HAP-1 (cell line): Measurements from ENCODE around the gene RDH13.

Source experiments
- DNase-seq, 2 experiments: peaks; one replicate each; pipeline ENCODE4 v3.0.0-alpha.2; 2016 to 2020; ENCODE audit warnings: low spot score in 2 of 2
- H3K27me3 ChIP-seq: fragments of 250-450 bp; sonication (Bioruptor Pico); 2 replicates; pipeline ENCODE4 v1.5.1; 2020; ENCODE audit warnings: low read depth, mild to moderate bottlenecking, moderate library complexity
- H3K36me3 ChIP-seq: fragments of 250-450 bp; sonication (Bioruptor Pico); replicated peaks from 2 replicates; pipeline ENCODE4 v1.5.1; 2020; ENCODE audit warnings: mild to moderate bottlenecking
- H3K4me1 ChIP-seq: fragments of 250-450 bp; sonication (Bioruptor Pico); 2 replicates; pipeline ENCODE4 v1.5.1; 2020; ENCODE audit warnings: mild to moderate bottlenecking
- H3K4me3 ChIP-seq: fragments of 250-450 bp; sonication (Bioruptor Pico); 2 replicates; pipeline ENCODE4 v1.5.1; 2020; ENCODE audit warnings: mild to moderate bottlenecking, moderate library complexity
- H3K9me3 ChIP-seq: fragments of 250-450 bp; sonication (Bioruptor Pico); 2 replicates; pipeline ENCODE4 v1.5.1; 2020; ENCODE audit warnings: mild to moderate bottlenecking, moderate library complexity
- in situ Hi-C: fragments of 300-500 bp; cut with MboI; formaldehyde crosslinking; loops from 3 replicates; pipeline ENCODE4 v1.14.3; 2020; ENCODE audit warnings: low sequenced_read_pairs, inconsistent platforms, mixed read lengths

The RDH13 gene

DNA sequence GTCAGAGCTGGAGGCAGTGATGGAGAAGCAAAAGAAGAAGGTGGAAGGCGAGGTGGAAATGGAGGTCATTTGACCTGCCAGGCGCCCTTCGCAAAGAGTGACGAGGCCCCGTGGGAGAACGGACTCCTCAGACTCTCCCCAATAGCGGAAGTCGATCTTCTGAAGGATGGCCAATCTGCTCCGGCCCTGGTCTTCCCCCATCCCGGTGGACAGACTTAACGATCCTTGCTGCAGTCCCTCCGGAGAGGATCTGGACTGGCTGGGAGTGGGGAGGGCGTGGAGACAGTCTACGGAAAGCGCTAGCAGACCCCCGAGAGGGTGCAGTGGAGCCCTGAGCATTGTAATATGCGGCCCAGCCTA lies 24.6 kb upstream of the RDH13 start:
- H3K4me3 ChIP-seq: no peak overlapping the region
- no peak for DNase-seq
- H3K27me3 ChIP-seq: no peaks in the 10 kb centered on the region
- in situ Hi-C loops: no loop called here
- peaks cover 8% of the 10 kb centered on the region; the same call in 1 of the 2 replicates for H3K36me3 ChIP-seq
- H3K9me3 ChIP-seq: no peaks in the 10 kb centered on the region
- no peaks in the 10 kb centered on the region for H3K4me1 ChIP-seq

DNA sequence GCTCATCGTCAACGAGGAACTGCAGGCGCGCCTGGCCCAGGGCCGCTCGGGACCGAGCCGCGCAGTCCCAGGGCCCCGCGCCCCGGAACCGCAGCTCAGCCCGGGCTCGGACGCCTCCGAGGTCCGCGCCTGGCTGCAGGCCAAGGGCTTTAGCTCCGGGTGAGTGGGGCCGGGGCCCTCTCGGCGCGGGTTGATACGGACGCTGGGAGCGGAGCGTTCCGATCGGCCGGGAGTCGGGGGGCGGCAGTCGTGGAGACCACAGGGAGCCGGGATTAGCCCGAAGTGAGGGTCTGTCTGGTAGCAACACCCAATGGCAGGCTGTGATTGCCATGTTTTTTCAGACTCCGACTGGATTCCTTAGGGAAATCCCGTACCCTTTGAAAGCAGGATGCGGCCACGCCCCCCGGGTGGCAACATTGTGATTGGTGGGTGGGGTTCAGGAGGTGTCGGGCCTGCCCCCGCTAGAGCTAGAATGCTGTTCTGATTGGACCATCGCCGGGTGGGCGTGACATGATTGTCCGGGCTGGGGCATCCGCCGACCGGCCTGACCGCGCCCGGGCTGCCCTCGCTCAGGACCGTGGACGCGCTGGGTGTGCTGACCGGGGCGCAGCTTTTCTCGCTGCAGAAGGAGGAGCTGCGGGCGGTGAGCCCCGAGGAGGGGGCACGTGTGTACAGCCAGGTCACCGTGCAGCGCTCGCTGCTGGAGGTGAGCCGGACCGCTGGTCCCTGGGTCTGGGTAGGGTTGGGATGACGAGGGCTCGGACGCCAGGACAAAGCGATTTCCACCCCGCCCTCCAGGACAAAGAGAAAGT lies 24.0 kb upstream of the RDH13 start:
- Histone ChIP-seq H3K36me3 (peaks cover 8% of the 10 kb centered on the region; the same call in 1 of the 2 replicates), H3K27me3 (no peaks in the 10 kb centered on the region; the same call in 1 of the 2 replicates), H3K4me3 (no peak overlapping the region), H3K9me3 (no peaks in the 10 kb centered on the region), H3K4me1 (no peaks in the 10 kb centered on the region; the same call in 1 of the 2 replicates)
- in situ Hi-C loops: no loop called here
- peak in 1 of 2 experiments; percentile 47 for DNase-seq

DNA sequence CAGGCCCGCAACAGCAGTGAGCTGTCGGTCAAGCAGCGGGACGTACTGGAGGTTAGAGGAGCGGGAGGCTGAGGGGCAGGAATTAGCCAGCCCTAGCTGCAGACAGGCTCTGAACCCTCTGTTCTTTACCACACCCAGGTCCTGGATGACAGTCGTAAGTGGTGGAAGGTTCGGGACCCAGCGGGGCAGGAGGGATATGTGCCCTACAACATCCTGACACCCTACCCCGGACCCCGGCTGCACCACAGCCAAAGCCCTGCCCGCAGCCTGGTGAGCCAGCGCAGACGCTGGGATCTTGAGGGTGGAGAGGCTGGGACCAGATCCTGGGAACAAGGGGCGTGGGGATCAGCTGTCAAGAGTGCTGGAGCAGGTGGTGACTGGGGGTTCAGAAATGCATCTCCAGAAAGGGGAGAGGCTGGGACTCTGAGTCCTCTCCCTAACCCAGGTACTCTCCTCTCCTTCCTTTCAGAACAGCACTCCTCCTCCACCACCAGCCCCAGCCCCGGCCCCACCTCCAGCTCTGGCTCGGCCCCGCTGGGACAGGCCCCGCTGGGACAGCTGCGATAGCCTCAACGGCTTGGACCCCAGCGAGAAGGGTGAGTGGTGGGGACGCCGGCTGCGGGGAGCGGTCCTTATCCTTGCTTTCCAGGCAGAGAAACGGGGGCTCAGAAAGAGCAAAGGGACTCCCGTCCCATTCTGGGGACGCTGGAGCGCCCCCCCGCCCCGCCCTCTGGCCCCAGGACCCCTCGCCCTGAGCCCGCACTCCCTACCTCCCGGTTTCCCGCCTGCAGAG lies 23.2 kb upstream of the RDH13 start:
- peaks cover 6% of the 10 kb centered on the region; the same call in 1 of the 2 replicates for H3K36me3 ChIP-seq
- DNase-seq: no peak
- H3K9me3 ChIP-seq: no peaks in the 10 kb centered on the region
- in situ Hi-C loops: no loop called here
- no peaks in the 10 kb centered on the region; the same call in 1 of the 2 replicates for H3K27me3 ChIP-seq
- H3K4me3 ChIP-seq: no peak overlapping the region
- H3K4me1 ChIP-seq: peaks cover 3% of the 10 kb centered on the region

DNA sequence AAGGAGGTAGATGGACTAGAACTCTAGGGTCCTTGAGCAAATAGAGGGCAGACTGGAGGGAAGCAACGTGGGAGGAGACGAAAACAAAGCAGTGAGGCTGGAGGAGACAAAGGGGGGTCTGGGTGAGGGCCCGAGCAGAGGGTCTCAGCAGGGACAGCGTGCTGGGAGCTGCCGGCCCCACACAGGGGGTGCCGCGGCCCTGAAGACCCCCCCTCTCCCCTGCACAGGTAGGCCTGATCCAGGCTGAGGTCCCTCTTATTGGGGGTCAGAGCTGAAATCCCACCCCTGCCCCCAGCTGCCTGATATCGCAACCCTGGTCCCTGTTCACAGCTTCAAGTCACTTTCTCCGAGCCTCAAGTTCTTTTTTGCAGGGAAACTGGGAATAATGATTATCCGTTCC lies 21.5 kb upstream of the RDH13 start:
- Histone ChIP-seq H3K27me3 (no peaks in the 10 kb centered on the region; the same call in 1 of the 2 replicates), H3K4me3 (no peak overlapping the region), H3K4me1 (peaks cover 14% of the 10 kb centered on the region), H3K9me3 (no peaks in the 10 kb centered on the region), H3K36me3 (no peaks in the 10 kb centered on the region; the same call in 1 of the 2 replicates)
- in situ Hi-C loops: no loop called here
- DNase-seq: no peak

DNA sequence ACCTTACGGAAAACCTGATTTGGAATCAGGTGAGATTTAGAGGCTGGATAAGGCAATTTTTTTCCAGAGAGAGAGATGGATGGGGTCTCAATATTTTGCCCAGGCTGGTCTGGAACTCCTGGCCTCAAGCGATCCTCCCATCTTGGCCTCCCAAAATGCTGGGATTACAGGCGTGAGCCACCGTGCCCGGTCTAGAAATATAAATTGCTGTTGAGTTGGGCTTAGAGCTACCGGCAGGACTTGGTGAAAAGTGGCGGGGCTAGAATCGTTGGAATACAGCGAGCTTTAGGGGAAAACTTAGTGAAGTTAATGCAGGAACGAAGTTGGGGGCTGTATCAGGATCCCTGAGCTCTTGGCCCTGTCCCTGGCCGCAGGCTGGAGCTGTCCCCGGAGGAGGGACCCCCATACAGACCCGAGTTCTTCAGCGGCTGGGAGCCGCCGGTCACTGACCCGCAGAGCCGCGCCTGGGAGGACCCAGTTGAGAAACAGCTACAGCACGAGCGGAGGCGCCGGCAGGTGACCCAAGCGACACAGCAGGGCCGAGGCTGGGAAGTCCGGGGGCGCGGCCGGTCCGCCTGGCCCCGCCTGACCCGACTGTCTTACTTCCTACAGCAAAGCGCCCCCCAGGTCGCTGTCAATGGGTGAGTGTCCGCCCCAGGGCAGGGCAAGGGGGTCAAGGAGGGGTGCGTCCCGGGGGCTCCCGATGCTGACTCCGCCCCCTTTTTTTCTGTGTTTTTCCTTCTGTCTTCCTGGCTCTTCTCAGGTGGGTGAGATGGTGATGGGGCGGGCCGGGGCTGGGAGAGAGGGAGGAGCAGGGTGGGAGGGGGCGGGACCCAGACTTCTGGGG lies 20.3 kb upstream of the RDH13 start:
- H3K4me1 ChIP-seq: peaks cover 14% of the 10 kb centered on the region

DNA sequence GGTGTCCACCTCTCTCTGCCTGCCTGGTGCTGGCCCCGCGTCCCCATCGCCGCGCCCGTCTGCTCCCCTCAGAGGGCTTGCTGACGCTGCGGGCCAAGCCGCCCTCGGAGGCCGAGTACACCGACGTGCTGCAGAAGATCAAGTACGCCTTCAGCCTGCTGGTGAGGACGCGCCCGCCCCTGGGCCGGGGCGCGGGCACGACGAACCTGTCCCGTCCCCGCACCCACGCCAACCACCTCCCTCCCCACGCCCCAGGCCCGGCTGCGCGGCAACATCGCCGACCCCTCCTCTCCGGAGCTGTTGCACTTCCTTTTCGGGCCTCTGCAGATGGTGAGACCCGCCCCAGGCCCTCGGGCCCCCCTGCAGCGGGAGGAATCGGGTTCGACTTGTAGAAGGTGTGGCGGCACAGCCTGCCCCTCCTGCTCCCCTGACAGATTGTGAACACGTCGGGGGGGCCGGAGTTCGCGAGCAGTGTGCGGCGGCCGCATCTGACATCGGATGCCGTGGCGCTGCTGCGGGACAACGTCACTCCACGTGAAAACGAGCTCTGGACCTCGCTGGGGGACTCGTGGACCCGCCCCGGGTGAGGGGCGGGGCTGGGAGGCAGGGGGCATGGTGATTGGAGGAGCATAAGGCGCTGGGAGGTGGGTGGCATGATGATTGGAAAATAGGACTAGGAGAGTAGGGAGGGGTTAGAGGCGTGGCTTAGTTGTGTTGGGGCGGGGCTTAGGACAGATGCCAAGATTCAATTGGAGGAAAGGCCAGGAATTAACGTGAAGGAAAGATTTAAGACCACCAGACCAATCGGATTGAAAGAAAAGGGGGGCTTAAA lies 19.3 kb upstream of the RDH13 start:
- H3K4me3 ChIP-seq: peak overlapping the region; percentile 49
- peak; percentile 23 to 88 for DNase-seq
- peaks cover 14% of the 10 kb centered on the region for H3K4me1 ChIP-seq
- in situ Hi-C loops: no loop called here
- H3K9me3 ChIP-seq: no peaks in the 10 kb centered on the region
- H3K27me3 ChIP-seq: no peaks in the 10 kb centered on the region; the same call in 1 of the 2 replicates
- no peaks in the 10 kb centered on the region for H3K36me3 ChIP-seq

More for the DNA sequence above, 20.3 kb upstream of the RDH13 start:
- no peak for DNase-seq
- H3K9me3 ChIP-seq: no peaks in the 10 kb centered on the region
- in situ Hi-C loops: no loop called here
- no peak overlapping the region for H3K4me3 ChIP-seq
- H3K36me3 ChIP-seq: no peaks in the 10 kb centered on the region; the same call in 1 of the 2 replicates
- no peaks in the 10 kb centered on the region; the same call in 1 of the 2 replicates for H3K27me3 ChIP-seq

DNA sequence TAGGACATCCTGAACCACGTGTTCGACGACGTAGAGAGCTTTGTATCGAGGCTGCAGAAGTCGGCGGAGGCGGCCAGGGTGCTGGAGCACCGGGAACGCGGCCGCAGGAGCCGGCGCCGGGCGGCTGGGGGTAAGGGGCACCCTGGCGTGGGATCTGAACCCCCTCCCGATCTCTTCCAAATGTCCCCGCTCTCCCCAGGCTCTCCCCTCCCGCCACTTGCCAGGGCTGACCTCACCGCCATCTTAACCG lies 18.7 kb upstream of the RDH13 start:
- in situ Hi-C loops: no loop called here
- Histone ChIP-seq H3K36me3 (no peaks in the 10 kb centered on the region), H3K4me1 (peaks cover 14% of the 10 kb centered on the region), H3K4me3 (peak overlapping the region; percentile 49), H3K27me3 (no peaks in the 10 kb centered on the region; the same call in 1 of the 2 replicates), H3K9me3 (no peaks in the 10 kb centered on the region)
- DNase-seq: no peak

DNA sequence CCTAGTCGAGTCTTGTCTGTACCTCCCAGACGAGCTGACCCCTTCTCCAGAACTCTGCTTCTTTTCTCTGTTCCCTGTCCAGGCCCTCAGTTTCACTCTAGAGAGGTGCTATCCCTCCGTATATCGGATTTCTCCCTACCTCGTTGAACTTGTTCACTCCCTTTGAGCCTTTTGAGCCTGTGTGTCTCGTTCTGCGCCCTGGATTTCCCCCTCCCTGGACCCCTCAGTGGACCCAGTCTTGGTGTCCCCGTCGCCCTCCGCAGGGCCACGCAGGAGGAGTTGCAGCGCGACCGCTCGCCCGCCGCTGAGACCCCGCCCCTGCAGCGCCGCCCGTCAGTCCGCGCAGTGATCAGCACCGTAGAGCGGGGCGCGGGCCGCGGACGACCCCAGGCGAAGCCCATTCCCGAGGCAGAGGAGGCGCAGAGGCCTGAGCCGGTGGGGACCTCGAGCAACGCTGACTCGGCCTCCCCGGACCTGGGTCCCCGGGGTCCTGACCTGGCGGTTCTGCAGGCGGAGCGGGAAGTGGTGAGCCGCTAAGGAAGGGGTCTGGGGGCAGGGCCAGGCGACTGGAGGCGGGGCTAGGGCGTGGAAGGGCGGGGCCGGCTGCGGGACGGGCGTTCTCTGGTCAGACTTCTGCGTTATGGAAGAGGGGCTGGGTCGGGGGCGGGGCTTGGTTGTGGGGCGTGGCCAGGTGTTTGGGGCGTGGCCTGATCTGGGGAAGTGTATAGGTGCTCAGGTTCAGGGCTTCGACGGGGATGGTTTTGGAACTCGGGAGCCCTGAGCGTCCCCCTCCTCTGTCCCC lies 18.2 kb upstream of the RDH13 start:
- peak; percentile 78 to 97 for DNase-seq
- Histone ChIP-seq H3K4me3 (peak overlapping the region; percentile 49), H3K9me3 (no peaks in the 10 kb centered on the region), H3K27me3 (no peaks in the 10 kb centered on the region; the same call in 1 of the 2 replicates), H3K4me1 (peaks cover 14% of the 10 kb centered on the region), H3K36me3 (no peaks in the 10 kb centered on the region)
- in situ Hi-C loops: no loop called here

DNA sequence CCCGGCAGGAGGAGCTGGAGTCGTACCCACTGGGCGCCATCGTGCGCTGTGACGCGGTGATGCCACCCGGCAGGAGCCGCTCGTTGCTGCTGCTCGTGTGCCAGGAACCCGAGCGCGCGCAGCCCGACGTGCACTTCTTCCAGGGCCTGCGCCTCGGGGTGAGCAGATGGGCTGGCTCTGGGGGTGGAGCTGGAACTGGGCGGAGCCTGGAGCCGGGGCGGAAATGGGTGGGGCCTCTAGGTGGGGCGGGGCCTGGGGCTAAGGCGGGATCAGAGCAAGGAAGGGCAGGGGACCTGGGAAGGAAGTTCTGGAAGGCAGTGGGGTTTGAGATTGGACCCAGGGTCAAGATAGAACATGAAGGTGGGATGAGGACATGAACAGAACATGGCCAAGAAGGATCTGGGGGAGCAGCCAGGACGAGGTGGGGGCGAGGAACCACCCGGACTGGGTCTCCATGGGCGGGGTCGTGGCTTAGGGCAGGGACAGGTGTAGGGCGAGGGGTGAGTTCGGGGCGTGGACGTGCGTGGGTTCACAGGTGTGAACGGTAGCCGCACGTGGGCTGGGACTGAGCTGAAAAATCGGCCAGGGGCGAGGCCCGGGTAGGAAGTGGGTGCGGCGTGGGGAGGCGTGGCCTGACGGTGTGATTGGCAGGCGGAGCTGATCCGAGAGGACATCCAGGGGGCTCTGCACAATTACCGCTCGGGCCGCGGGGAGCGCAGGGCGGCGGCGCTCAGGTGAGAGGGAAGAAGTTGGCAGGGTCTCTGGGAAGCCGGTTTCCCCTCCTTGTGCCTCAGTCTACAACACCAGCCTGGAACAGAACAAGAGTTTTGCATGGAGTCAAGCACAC lies 17.4 kb upstream of the RDH13 start:
- no peaks in the 10 kb centered on the region for H3K36me3 ChIP-seq
- H3K9me3 ChIP-seq: no peaks in the 10 kb centered on the region
- in situ Hi-C loops: no loop called here
- no peaks in the 10 kb centered on the region; the same call in 1 of the 2 replicates for H3K27me3 ChIP-seq
- peaks cover 14% of the 10 kb centered on the region for H3K4me1 ChIP-seq
- DNase-seq: peak; percentile 68 to 93
- H3K4me3 ChIP-seq: peak overlapping the region; percentile 49

DNA sequence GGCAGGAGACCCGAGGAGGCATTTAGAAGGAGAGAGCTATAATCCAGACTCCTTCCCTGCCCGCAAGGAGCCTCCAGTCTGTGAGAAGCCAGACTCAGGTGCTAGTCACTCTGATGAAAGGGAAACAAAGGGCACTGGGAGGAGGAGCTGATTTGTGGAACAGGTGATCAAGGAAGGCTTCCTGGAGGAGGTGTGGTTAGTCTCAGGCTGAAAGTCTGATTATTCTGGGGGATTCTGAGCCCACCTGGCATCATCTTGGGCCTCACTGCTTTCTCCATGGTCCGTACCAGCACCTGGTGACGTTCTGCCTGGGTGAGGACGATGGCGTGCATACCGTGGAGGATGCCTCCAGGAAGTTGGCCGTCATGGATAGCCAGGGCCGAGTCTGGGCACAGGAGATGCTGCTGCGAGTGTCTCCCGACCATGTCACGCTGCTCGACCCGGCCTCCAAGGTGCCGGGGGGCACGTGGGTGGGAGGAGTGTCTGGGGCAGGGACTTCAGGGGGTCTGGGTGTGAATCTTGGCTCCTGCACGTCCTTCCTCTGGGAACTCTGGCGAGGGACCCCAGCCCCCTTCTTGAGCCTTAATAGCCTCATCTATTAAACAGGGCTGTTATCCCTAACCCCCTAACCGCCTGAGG lies 16.6 kb upstream of the RDH13 start:
- DNase-seq: no peak
- in situ Hi-C loops: no loop called here
- H3K9me3 ChIP-seq: no peaks in the 10 kb centered on the region
- H3K4me1 ChIP-seq: peaks cover 14% of the 10 kb centered on the region
- peak overlapping the region; percentile 49 for H3K4me3 ChIP-seq
- no peaks in the 10 kb centered on the region for H3K36me3 ChIP-seq
- H3K27me3 ChIP-seq: no peaks in the 10 kb centered on the region; the same call in 1 of the 2 replicates

DNA sequence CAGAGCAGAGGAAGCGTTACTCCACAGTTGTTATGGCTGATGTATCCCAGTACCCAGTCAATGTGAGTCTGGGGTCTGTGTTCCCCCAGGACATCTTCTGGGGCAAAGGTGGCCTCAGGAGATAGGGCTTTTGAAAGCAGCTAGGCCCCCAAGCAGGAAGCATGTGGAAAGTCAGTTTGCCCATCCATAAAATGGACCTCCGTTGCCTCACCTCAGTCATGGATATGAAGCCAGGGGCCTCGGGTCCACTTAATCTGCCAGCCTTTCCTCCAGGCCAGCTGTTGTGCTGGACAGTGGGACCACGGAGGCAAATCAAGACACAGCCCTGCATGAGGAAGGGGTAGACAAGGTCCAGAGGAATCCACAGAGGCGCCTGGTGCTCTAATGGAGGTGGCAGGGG lies 16.0 kb upstream of the RDH13 start:
- H3K36me3 ChIP-seq: no peaks in the 10 kb centered on the region
- H3K4me3 ChIP-seq: no peak overlapping the region
- no peaks in the 10 kb centered on the region for H3K9me3 ChIP-seq
- DNase-seq: no peak
- no peaks in the 10 kb centered on the region; the same call in 1 of the 2 replicates for H3K27me3 ChIP-seq
- peaks cover 14% of the 10 kb centered on the region for H3K4me1 ChIP-seq
- in situ Hi-C loops: no loop called here
